ENCODE measurements around the gene STIM2.

STIM2 gene

DNA sequence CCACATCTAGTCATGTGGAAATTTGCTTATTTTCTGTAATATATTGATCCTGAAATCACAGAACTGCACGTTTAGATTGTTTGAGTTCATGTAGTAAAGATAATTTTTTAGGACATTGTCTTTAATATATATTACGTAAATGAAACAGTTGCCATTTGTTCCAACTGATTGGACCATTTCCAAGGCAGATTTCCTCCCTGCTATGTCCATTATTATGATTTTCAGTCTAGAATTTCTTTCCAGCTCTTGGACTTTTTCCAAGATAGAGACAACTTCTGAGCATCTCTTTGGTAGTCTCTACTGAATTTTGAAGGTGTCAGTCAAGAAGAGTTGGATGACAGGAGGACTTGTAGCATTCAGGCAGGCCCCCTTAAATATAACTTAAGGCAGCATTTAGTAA is 94.6 kb downstream of the STIM2 start:
- TF ChIP-seq CTCF (IDR thresholded peaks at IDR 0.05; ENCODE audit: borderline replicate concordance, extremely low read depth, low read length, poor library complexity, severe bottlenecking) = no peak
- no peak for TF ChIP-seq EZH2 (IDR thresholded peaks at IDR 0.05; ENCODE audit: borderline replicate concordance, low read depth, low read length, severe bottlenecking)
- Histone ChIP-seq H3K9me3 (ENCODE audit: insufficient read depth, low read length, severe bottlenecking) (no peaks in the 10 kb centered on the region), H3K27ac (ENCODE audit: low read length) (no peak overlapping the region), H3K36me3 (ENCODE audit: insufficient read depth, low read length) (peaks cover 5% of the 10 kb centered on the region), H4K20me1 (ENCODE audit: insufficient read depth, low read length) (peaks cover 6% of the 10 kb centered on the region; the same call in 1 of the 2 replicates), H2AFZ (ENCODE audit: low read depth, low read length) (no peak overlapping the region), H3K79me2 (ENCODE audit: insufficient read depth, low read length) (peaks cover 17% of the 10 kb centered on the region), H3K4me2 (ENCODE audit: insufficient read depth, low read length) (no peak overlapping the region), H3K4me3 (ENCODE audit: low read depth in 1 of 2, low read length in 2 of 2) (no peak overlapping the region), H3K27me3 (ENCODE audit: insufficient read depth, low read length, poor library complexity) (no peaks in the 10 kb centered on the region), H3K9ac (ENCODE audit: low read depth, low read length) (no peak overlapping the region), H3K4me1 (ENCODE audit: insufficient read depth, low read length) (peaks cover 5% of the 10 kb centered on the region)
- ATAC-seq (ENCODE audit: insufficient read depth, low read depth) (no peak), DNase-seq (no peak)

GRCh38 chr4:26958925-26959653 is 98.4 kb downstream of the STIM2 start:
- no peak for ATAC-seq (ENCODE audit: insufficient read depth, low read depth)
- Histone ChIP-seq H3K9me3 (ENCODE audit: insufficient read depth, low read length, severe bottlenecking) (no peaks in the 10 kb centered on the region), H3K27ac (ENCODE audit: low read length) (no peak overlapping the region), H3K9ac (ENCODE audit: low read depth, low read length) (no peak overlapping the region), H4K20me1 (ENCODE audit: insufficient read depth, low read length) (peaks cover 3% of the 10 kb centered on the region; the same call in 1 of the 2 replicates), H2AFZ (ENCODE audit: low read depth, low read length) (no peak overlapping the region), H3K4me2 (ENCODE audit: insufficient read depth, low read length) (no peak overlapping the region), H3K27me3 (ENCODE audit: insufficient read depth, low read length, poor library complexity) (no peaks in the 10 kb centered on the region), H3K4me1 (ENCODE audit: insufficient read depth, low read length) (peaks cover 5% of the 10 kb centered on the region), H3K36me3 (ENCODE audit: insufficient read depth, low read length) (peaks cover 9% of the 10 kb centered on the region), H3K79me2 (ENCODE audit: insufficient read depth, low read length) (peaks cover 7% of the 10 kb centered on the region; the same call in 1 of the 2 replicates), H3K4me3 (ENCODE audit: low read depth in 1 of 2, low read length in 2 of 2) (no peak overlapping the region)
- DNase-seq = no peak
- TF ChIP-seq EZH2 (IDR thresholded peaks at IDR 0.05; ENCODE audit: borderline replicate concordance, low read depth, low read length, severe bottlenecking) (no peak), CTCF (IDR thresholded peaks at IDR 0.05; ENCODE audit: borderline replicate concordance, extremely low read depth, low read length, poor library complexity, severe bottlenecking) (no peak)

DNA sequence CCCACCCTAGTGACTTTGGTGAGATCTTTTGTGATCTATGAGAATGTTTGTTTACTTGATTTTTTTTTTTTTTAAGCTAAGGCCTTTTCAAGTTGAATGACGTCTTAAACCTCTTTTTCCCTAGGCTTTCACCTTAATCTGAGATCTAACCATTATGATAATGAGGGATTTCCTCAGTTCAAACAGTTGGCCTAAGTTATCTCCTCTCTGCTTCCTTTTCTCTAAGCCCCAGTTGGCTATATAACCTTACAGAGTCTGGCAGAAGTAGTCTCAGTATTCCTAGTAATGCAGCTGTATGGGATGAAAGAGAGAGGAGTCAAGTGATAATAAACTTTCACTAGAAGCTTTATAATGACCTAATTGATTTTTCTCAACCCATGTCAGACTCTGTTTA is 99.0 kb downstream of the STIM2 start:
- Histone ChIP-seq H3K36me3 (ENCODE audit: insufficient read depth, low read length) (peaks cover 9% of the 10 kb centered on the region), H3K27me3 (ENCODE audit: insufficient read depth, low read length, poor library complexity) (no peaks in the 10 kb centered on the region), H4K20me1 (ENCODE audit: insufficient read depth, low read length) (peaks cover 3% of the 10 kb centered on the region; the same call in 1 of the 2 replicates), H2AFZ (ENCODE audit: low read depth, low read length) (no peak overlapping the region), H3K4me2 (ENCODE audit: insufficient read depth, low read length) (no peak overlapping the region), H3K79me2 (ENCODE audit: insufficient read depth, low read length) (peaks cover 3% of the 10 kb centered on the region; the same call in 1 of the 2 replicates), H3K9me3 (ENCODE audit: insufficient read depth, low read length, severe bottlenecking) (no peaks in the 10 kb centered on the region), H3K4me1 (ENCODE audit: insufficient read depth, low read length) (peaks cover 5% of the 10 kb centered on the region), H3K4me3 (ENCODE audit: low read depth in 1 of 2, low read length in 2 of 2) (no peak overlapping the region), H3K9ac (ENCODE audit: low read depth, low read length) (no peak overlapping the region), H3K27ac (ENCODE audit: low read length) (no peak overlapping the region)
- DNase-seq = no peak
- peak; percentile 48; the same call in 1 of the 3 replicates for ATAC-seq (ENCODE audit: insufficient read depth, low read depth)
- TF ChIP-seq EZH2 (IDR thresholded peaks at IDR 0.05; ENCODE audit: borderline replicate concordance, low read depth, low read length, severe bottlenecking) (no peak), CTCF (IDR thresholded peaks at IDR 0.05; ENCODE audit: borderline replicate concordance, extremely low read depth, low read length, poor library complexity, severe bottlenecking) (no peak)

Measured in DND-41 (cell line).